HL-60 (cell line): ENCODE data around the gene FAM170B.

Experiments
- DNase-seq, 2 experiments: peaks; one replicate each; pipeline ENCODE4 v3.0.0-alpha.2; 2010 to 2020; ENCODE audit warnings: low read depth in 1 of 2, low spot score in 1 of 2
- H3K27ac ChIP-seq: fragments of 250-450 bp; sonication (Bioruptor Pico); replicated peaks from 2 replicates; pipeline ENCODE4 v1.5.1; 2020; ENCODE audit warnings: mild to moderate bottlenecking, moderate library complexity
- H3K27me3 ChIP-seq: fragments of 250-450 bp; sonication (Bioruptor Pico); 2 replicates; pipeline ENCODE4 v1.5.1; 2021; ENCODE audit warnings: mild to moderate bottlenecking, moderate library complexity; ENCODE audit not compliant: insufficient read depth, poor library complexity, severe bottlenecking
- H3K4me3 ChIP-seq: replicated peaks from 2 replicates; pipeline ENCODE4 v1.5.1; 2011; ENCODE audit warnings: mild to moderate bottlenecking, control low read depth, low read length; ENCODE audit not compliant: insufficient read depth
- CTCF ChIP-seq: IDR thresholded peaks from one replicate; pipeline ENCODE4 v1.5.1; 2011; ENCODE audit warnings: low read length, control low read depth, inconsistent platforms; ENCODE audit not compliant: insufficient read depth
- GABPA ChIP-seq: IDR thresholded peaks from 2 replicates; pipeline ENCODE4 v1.6.1; 2012; ENCODE audit warnings: low read depth
- POLR2AphosphoS5 ChIP-seq: IDR thresholded peaks from 2 replicates; pipeline ENCODE4 v1.6.1; 2012; ENCODE audit warnings: low read depth
- REST ChIP-seq: IDR thresholded peaks from 2 replicates; pipeline ENCODE4 v1.6.1; 2012; ENCODE audit warnings: low read depth; ENCODE audit not compliant: insufficient replicate concordance
- SPI1 ChIP-seq: IDR thresholded peaks from 2 replicates; pipeline ENCODE4 v1.6.1; 2012; ENCODE audit warnings: low read depth, mild to moderate bottlenecking, borderline replicate concordance

Gene FAM170B

GRCh38 chr10:49150426-49150825, 16.6 kb upstream of the FAM170B start:
- H3K27ac ChIP-seq = no peak overlapping the region
- no peak overlapping the region for H3K4me3 ChIP-seq
- no peak for TF ChIP-seq GABPA
- no peak for TF ChIP-seq POLR2AphosphoS5
- no peak for TF ChIP-seq REST
- no peak for TF ChIP-seq CTCF
- TF ChIP-seq SPI1 = no peak
- DNase-seq = no peak
- no peaks in the 10 kb centered on the region for H3K27me3 ChIP-seq

GRCh38 chr10:49149881-49150280, 16.1 kb upstream of the FAM170B start:
- Histone ChIP-seq H3K27me3 (no peaks in the 10 kb centered on the region), H3K4me3 (no peak overlapping the region), H3K27ac (no peak overlapping the region)
- TF ChIP-seq GABPA (no peak), SPI1 (no peak), POLR2AphosphoS5 (no peak), REST (no peak), CTCF (no peak)
- no peak for DNase-seq

- DNase-seq = no peak
- TF ChIP-seq CTCF (no peak), SPI1 (no peak), REST (no peak), GABPA (no peak), POLR2AphosphoS5 (no peak)
- Histone ChIP-seq H3K27ac (no peak overlapping the region), H3K4me3 (no peak overlapping the region), H3K27me3 (no peaks in the 10 kb centered on the region)
Measured at GRCh38 chr10:49144058-49144720, 10.4 kb upstream of the FAM170B start.
